Ectodermal cell (in vitro differentiated cells): ENCODE results near the gene PHF14.

Experiments
- H3K27ac ChIP-seq: 2 replicates; pipeline ENCODE4 v1.7.0; 2013; ENCODE audit warnings: mild to moderate bottlenecking, low read depth, low read length; ENCODE audit not compliant: insufficient read depth, poor library complexity, severe bottlenecking
- H3K27me3 ChIP-seq: 2 replicates; pipeline ENCODE4 v1.7.0; 2013; ENCODE audit warnings: mild to moderate bottlenecking, low read length; ENCODE audit not compliant: insufficient read depth, control insufficient read depth, poor library complexity, severe bottlenecking
- H3K36me3 ChIP-seq: one replicate; pipeline ENCODE4 v1.7.0; 2013; ENCODE audit warnings: low read length; ENCODE audit not compliant: control insufficient read depth, insufficient read depth
- H3K4me1 ChIP-seq: one replicate; pipeline ENCODE4 v1.7.0; 2013; ENCODE audit warnings: low read length; ENCODE audit not compliant: control insufficient read depth, insufficient read depth
- H3K4me3 ChIP-seq: 2 replicates; pipeline ENCODE4 v1.7.0; 2013; ENCODE audit warnings: low read depth, low read length, control low read depth; ENCODE audit not compliant: insufficient read depth
- H3K9me3 ChIP-seq: 2 replicates; pipeline ENCODE4 v1.7.0; 2013; ENCODE audit warnings: mild to moderate bottlenecking, low read length, moderate library complexity; ENCODE audit not compliant: control insufficient read depth
- WGBS, 2 experiments: methylation state at CpG; one replicate each; pipeline ENCODE4 v1.1.7; 2013; ENCODE audit warnings: missing lambda C conversion rate in 2 of 2; 5-methylcytosine and 5-hydroxymethylcytosine counted together

The PHF14 gene

GRCh38 chr7:11082552-11083213 is 109.0 kb downstream of the PHF14 start:
- Histone ChIP-seq H3K27ac (no peak overlapping the region), H3K27me3 (no peaks in the 10 kb centered on the region), H3K36me3 (no peaks in the 10 kb centered on the region), H3K9me3 (no peaks in the 10 kb centered on the region), H3K4me1 (no peaks in the 10 kb centered on the region), H3K4me3 (no peak overlapping the region)
- 93 to 99% methylated on average over 2 of the region's 2 CpGs for WGBS, 2 experiments

GRCh38 chr7:11083214-11083568 is 109.5 kb downstream of the PHF14 start:
- Histone ChIP-seq H3K36me3 (no peaks in the 10 kb centered on the region), H3K9me3 (no peaks in the 10 kb centered on the region), H3K27me3 (no peaks in the 10 kb centered on the region), H3K4me1 (no peaks in the 10 kb centered on the region), H3K27ac (no peak overlapping the region), H3K4me3 (no peak overlapping the region)
- 91 to 94% methylated on average over 7 of the region's 7 CpGs for WGBS, 2 experiments

GRCh38 chr7:11104578-11104977 is 130.9 kb downstream of the PHF14 start:
- Histone ChIP-seq H3K36me3 (no peaks in the 10 kb centered on the region), H3K27ac (no peak overlapping the region), H3K4me1 (no peaks in the 10 kb centered on the region), H3K27me3 (no peaks in the 10 kb centered on the region), H3K9me3 (no peaks in the 10 kb centered on the region), H3K4me3 (no peak overlapping the region)
- WGBS, 2 experiments, result 69 to 88% methylated on average over 1 to 2 of the region's 2 CpGs

GRCh38 chr7:11109659-11110058 is 136.0 kb downstream of the PHF14 start:
- no peaks in the 10 kb centered on the region for H3K4me1 ChIP-seq
- no peaks in the 10 kb centered on the region for H3K36me3 ChIP-seq
- no peak overlapping the region for H3K4me3 ChIP-seq
- H3K9me3 ChIP-seq, result no peaks in the 10 kb centered on the region
- no peaks in the 10 kb centered on the region for H3K27me3 ChIP-seq
- no peak overlapping the region for H3K27ac ChIP-seq

GRCh38 chr7:11120068-11120664 is 146.5 kb downstream of the PHF14 start:
- Histone ChIP-seq H3K36me3 (no peaks in the 10 kb centered on the region), H3K27me3 (no peaks in the 10 kb centered on the region), H3K9me3 (no peaks in the 10 kb centered on the region), H3K4me1 (no peaks in the 10 kb centered on the region), H3K4me3 (no peak overlapping the region), H3K27ac (no peak overlapping the region)
- 95 to 97% methylated on average over 3 of the region's 3 CpGs for WGBS, 2 experiments

- Histone ChIP-seq H3K4me1 (no peaks in the 10 kb centered on the region), H3K36me3 (no peaks in the 10 kb centered on the region), H3K4me3 (no peak overlapping the region), H3K27me3 (no peaks in the 10 kb centered on the region), H3K9me3 (no peaks in the 10 kb centered on the region), H3K27ac (no peak overlapping the region)
- 98% methylated on average over 3 of the region's 3 CpGs; no CpG with 5 or more reads in 1 of the 2 experiments for WGBS, 2 experiments
These were observed 147.1 kb downstream of the PHF14 start for GRCh38 chr7:11120675-11121220.

- Histone ChIP-seq H3K36me3 (no peaks in the 10 kb centered on the region), H3K4me3 (no peak overlapping the region), H3K27me3 (no peaks in the 10 kb centered on the region), H3K27ac (no peak overlapping the region), H3K4me1 (no peaks in the 10 kb centered on the region), H3K9me3 (no peaks in the 10 kb centered on the region)
- WGBS, 2 experiments, result 100% methylated on average over 1 of the region's 2 CpGs; no CpG with 5 or more reads in 1 of the 2 experiments
These were observed 151.3 kb downstream of the PHF14 start for GRCh38 chr7:11124856-11125559.

GRCh38 chr7:11127114-11127785 is 153.6 kb downstream of the PHF14 start:
- Histone ChIP-seq H3K9me3 (no peaks in the 10 kb centered on the region), H3K4me1 (no peaks in the 10 kb centered on the region), H3K27me3 (no peaks in the 10 kb centered on the region), H3K27ac (no peak overlapping the region), H3K4me3 (no peak overlapping the region), H3K36me3 (no peaks in the 10 kb centered on the region)
- WGBS, 2 experiments, result 92 to 94% methylated on average over 3 of the region's 3 CpGs

GRCh38 chr7:11127988-11128387 is 154.3 kb downstream of the PHF14 start:
- Histone ChIP-seq H3K27me3 (no peaks in the 10 kb centered on the region), H3K27ac (no peak overlapping the region), H3K36me3 (no peaks in the 10 kb centered on the region), H3K4me1 (no peaks in the 10 kb centered on the region), H3K4me3 (no peak overlapping the region), H3K9me3 (no peaks in the 10 kb centered on the region)

GRCh38 chr7:11128498-11128897 is 154.8 kb downstream of the PHF14 start:
- Histone ChIP-seq H3K4me3 (no peak overlapping the region), H3K4me1 (no peaks in the 10 kb centered on the region)
- WGBS, 2 experiments, result 56 to 68% methylated on average over 4 of the region's 4 CpGs

More at GRCh38 chr7:11128498-11128897, 154.8 kb downstream of the PHF14 start:
- H3K27me3 ChIP-seq, result no peaks in the 10 kb centered on the region
- no peaks in the 10 kb centered on the region for H3K9me3 ChIP-seq
- H3K27ac ChIP-seq, result no peak overlapping the region
- H3K36me3 ChIP-seq, result no peaks in the 10 kb centered on the region
